Measurements from ENCODE around the gene ISM2. TPM values are rescaled to one million over a fixed set of nuclear protein-coding genes. Genes with fewer than 3 reads are reported as not detected.

The ISM2 gene
- total and polyA plus RNA-seq, 2 of the 13 experiments (the other 11 are each of a cell fraction or from before 2014, with no cell fraction given) = 1.8 to 40.7 TPM

DNA sequence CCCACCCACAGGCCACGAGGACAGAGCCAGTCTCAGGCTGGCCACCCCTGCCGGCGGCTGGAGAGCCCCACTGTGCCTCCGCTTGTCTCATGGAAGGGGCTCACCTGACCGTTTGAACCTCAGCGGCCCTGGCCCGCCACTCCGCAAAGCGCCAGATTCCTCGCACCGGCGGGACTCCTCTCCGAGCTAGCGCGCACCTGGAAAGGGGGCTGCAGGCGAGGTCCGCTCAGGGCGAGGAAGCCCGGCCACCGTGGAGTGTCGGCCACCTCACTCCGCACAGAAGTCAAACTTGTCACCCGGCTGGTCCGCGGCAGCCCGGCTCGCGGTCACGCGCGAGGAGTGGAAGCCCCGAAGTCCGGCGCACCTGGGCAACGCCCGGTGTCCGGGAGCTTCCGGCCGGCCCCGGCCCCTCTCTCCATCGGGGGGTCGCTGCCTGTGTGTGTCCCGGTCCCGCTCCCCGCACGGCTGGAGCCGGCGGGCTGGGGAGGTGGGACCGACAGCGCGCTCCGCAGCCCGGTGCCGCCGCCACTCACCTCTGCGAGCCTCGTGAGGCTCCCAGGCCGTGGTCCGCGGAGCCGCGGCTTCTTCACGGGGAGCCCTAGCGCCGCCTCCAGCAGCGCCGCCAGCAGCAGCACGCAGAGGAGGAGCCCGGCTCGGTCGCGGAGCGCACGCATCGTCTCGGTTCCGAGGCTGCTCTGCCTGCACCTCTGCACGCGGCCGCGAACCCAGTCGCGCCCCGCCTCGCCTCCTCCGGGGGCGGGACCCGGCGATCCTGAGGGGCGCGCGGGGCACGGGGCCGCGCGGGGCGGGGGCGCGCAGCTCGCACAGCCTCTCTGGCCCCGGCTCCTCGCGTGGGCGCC, at the start of gene ISM2 (continued):
- 0 out of 2 replicates have a peak, but pooled peaks have one; percentile 15 for TF ChIP-seq FOXA3 (CRISPR knock-in tag; IDR thresholded peaks at IDR 0.05)
- TF ChIP-seq MYNN (CRISPR knock-in tag; IDR thresholded peaks at IDR 0.05; ENCODE audit: low read depth) = no peak
- 0 out of 2 replicates have a peak, but pooled peaks have one; percentile 34 for TF ChIP-seq ZNF589 (CRISPR knock-in tag; conservative IDR thresholded peaks at IDR 0.05)
- no peak for TF ChIP-seq DR1 (CRISPR knock-in tag; IDR thresholded peaks at IDR 0.05)
- TF ChIP-seq, protein P1, sequence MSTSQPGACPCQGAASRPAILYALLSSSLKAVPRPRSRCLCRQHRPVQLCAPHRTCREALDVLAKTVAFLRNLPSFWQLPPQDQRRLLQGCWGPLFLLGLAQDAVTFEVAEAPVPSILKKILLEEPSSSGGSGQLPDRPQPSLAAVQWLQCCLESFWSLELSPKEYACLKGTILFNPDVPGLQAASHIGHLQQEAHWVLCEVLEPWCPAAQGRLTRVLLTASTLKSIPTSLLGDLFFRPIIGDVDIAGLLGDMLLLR (CRISPR knock-in tag; IDR thresholded peaks at IDR 0.05) = no peak
- TF ChIP-seq NFATC3 (CRISPR knock-in tag; IDR thresholded peaks at IDR 0.05) = no peak
- no peak for TF ChIP-seq NCOA2 (CRISPR knock-in tag; IDR thresholded peaks at IDR 0.05)
- peak; percentile 44; the same call in 1 of the 2 replicates for TF ChIP-seq ZNF768 (CRISPR knock-in tag; IDR thresholded peaks at IDR 0.05)
- peak; percentile 64 for TF ChIP-seq HIVEP1 (CRISPR knock-in tag; IDR thresholded peaks at IDR 0.05)
- peak; percentile 68; the same call in 1 of the 2 replicates for TF ChIP-seq TBX2 (CRISPR knock-in tag; IDR thresholded peaks at IDR 0.05; ENCODE audit: borderline replicate concordance)
- peak; percentile 35 for TF ChIP-seq SRSF1 (optimal IDR thresholded peaks at IDR 0.05; ENCODE audit: low read depth, low read length)
- TF ChIP-seq ZMYM3 (CRISPR knock-in tag; IDR thresholded peaks at IDR 0.05) = peak; percentile 21
- TF ChIP-seq HDAC2 (CRISPR knock-in tag; IDR thresholded peaks at IDR 0.05) = peak; percentile 36; the same call in 1 of the 2 replicates
- TF ChIP-seq MIER2 (CRISPR knock-in tag; IDR thresholded peaks at IDR 0.05) = no peak
- peak; percentile 65 for TF ChIP-seq ZNF883 (CRISPR knock-in tag; IDR thresholded peaks at IDR 0.05; ENCODE audit: not compliant biosample characterization)
- TF ChIP-seq KDM2A (CRISPR knock-in tag; IDR thresholded peaks at IDR 0.05; ENCODE audit: borderline replicate concordance, low read depth) = peak; percentile 20
- TF ChIP-seq RERE (CRISPR knock-in tag; IDR thresholded peaks at IDR 0.05; ENCODE audit: low read depth) = no peak
- TF ChIP-seq HIC2 (CRISPR knock-in tag; IDR thresholded peaks at IDR 0.05; ENCODE audit: low read depth) = 0 out of 2 replicates have a peak, but pooled peaks have one; percentile 21
- no peak for TF ChIP-seq HOXD1 (CRISPR knock-in tag; IDR thresholded peaks at IDR 0.05)
- no peak for TF ChIP-seq TBL1XR1 (IDR thresholded peaks at IDR 0.05; ENCODE audit: borderline replicate concordance, low read length, partially characterized antibody)
- TF ChIP-seq ZNF205 (CRISPR knock-in tag; IDR thresholded peaks at IDR 0.05) = peak; percentile 65
- no peak for TF ChIP-seq ZZZ3 (CRISPR knock-in tag; IDR thresholded peaks at IDR 0.05; ENCODE audit: borderline replicate concordance)
- no peak for TF ChIP-seq NFE2L2 (IDR thresholded peaks at IDR 0.05; ENCODE audit: low read length)

All from HepG2 (cell line).